HG02852 (cell line): ENCODE data around the gene TBC1D23.
"Not testable (repeated sequence)": the region's sequence is repeated elsewhere in the genome, so short reads cannot be mapped to it uniquely, and the experiment has no call there.

Experiments
- ATAC-seq: cut with Tn5 transposase; IDR thresholded peaks from one replicate; pipeline ENCODE4 v1.9.1; 2021; ENCODE audit warnings: mild to moderate bottlenecking, moderate library complexity; ENCODE audit not compliant: unreplicated experiment

The TBC1D23 gene

GRCh38 chr3:100295089-100295488 lies 34.3 kb downstream of the TBC1D23 start:
- no peak for ATAC-seq

- ATAC-seq, result no peak
Measured at GRCh38 chr3:100297784-100298183, 37.0 kb downstream of the TBC1D23 start.

GRCh38 chr3:100299016-100299415 lies 38.2 kb downstream of the TBC1D23 start:
- no peak for ATAC-seq

DNA sequence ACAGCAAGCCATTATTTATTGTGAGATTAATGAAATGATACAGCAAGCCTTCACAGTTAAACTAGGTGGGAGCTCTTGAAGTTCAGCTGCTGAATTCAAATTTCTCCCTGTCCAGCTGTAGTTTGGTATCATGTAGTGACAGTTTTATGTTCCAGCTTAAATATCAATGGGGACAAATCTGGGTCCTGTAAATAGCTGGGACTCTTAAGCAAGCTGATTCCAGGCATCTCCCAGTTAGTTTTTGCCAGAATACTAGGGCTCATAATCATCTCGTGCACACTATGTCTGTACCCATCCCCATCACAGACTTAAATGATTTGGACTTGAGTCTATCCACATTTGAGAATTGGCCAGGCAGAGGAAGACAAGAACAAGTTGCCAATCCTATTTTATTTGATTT lies 45.9 kb downstream of the TBC1D23 start:
- ATAC-seq, result no peak

GRCh38 chr3:100310355-100310965 lies 49.7 kb downstream of the TBC1D23 start:
- ATAC-seq, result no peak

DNA sequence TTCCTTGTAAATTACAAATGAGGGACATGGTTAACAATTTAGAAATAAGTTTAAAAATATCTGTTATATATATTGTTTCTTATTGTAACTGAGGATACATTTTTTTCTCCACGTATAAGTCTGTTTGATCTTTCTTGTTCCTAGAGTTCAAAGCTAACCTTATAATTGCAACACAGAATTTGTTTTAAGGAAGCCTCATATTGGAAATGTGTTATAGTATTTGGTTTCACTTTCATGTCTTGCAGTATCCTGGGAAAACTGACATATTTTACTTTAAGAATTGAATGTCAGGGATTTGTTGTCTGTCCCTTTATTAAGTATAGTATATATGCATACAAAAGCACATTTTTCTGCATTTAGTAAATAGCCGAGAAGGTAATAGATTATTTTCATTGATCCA lies 50.2 kb downstream of the TBC1D23 start:
- no peak for ATAC-seq

GRCh38 chr3:100316641-100317069 lies 55.9 kb downstream of the TBC1D23 start:
- peak; percentile 72 for ATAC-seq

GRCh38 chr3:100317912-100318311 lies 57.1 kb downstream of the TBC1D23 start:
- no peak for ATAC-seq

- no peak for ATAC-seq
Measured at GRCh38 chr3:100319951-100320350, 59.2 kb downstream of the TBC1D23 start.

DNA sequence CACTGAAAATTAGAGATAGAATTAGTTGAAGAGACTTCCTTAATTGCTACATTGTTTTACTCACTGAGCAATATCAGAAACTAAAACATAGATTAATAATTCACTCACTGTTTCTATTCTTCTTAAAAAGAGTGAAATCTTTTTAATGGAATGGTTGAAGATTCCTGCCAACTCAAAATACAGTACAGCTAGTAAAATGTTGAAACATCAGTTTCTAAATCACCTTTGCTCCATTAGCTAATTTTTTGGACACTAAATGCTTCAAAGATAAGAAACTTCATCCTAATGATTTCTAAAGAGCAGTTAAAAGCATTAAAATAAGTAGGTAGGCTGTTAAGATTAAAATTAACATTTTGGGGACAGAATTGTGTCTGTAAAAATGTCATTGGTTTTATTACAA lies 63.3 kb downstream of the TBC1D23 start:
- ATAC-seq, result no peak

GRCh38 chr3:100325827-100326226 lies 65.0 kb downstream of the TBC1D23 start:
- ATAC-seq, result no peak

GRCh38 chr3:100327377-100327776 lies 66.6 kb downstream of the TBC1D23 start:
- not testable (repeated sequence) for ATAC-seq

DNA sequence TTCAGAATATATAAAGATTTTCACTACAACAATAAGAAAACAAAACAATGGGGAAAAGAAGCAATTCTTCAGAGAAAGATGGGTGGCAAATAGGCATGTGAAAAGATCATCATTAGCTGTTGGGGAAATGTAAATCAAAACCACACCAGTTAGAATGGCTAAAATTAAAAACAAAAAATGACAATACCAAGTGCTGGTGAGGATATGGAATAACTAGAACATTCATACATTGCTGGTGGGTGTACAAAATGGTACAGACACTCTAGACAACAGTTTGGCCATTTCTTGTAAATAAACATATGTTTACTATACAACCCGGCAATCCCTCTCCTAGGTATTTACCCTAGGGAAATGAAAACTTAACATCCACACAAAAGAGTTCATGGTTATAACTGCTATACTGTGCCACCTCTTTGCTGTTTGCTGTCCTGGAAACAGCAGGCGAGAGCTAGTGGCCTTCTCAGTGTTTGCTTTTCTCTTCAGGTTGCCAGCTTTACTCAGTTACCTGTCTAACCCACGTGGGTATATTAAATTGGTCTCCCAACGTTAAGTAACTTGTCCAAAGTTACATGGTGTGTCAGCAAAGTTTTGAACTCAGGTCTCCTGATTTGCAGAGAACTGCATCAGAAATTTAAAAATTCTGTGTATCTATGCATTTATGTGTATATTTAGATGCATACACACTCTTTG lies 69.2 kb downstream of the TBC1D23 start:
- no peak for ATAC-seq

GRCh38 chr3:100330651-100331050 lies 69.9 kb downstream of the TBC1D23 start:
- ATAC-seq, result no peak

DNA sequence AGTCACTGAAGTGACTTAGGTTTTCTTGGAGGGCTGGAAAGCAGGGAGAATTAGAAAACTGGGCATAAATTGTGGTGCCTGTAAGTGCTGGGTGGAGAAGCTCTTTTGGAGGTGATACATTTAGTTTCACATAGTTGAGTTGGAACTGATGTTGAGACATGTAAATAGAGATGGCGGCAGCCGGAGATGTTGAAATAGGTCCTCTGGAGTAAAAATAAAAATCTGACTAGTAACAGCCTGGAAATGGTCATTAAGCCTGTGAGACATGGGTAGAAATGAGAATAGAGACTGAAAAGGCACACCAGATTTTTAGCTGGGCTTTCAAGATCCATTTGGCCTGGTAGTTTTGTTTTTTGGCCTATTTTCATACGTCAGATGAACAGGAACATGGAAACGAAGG lies 70.9 kb downstream of the TBC1D23 start:
- no peak for ATAC-seq

DNA sequence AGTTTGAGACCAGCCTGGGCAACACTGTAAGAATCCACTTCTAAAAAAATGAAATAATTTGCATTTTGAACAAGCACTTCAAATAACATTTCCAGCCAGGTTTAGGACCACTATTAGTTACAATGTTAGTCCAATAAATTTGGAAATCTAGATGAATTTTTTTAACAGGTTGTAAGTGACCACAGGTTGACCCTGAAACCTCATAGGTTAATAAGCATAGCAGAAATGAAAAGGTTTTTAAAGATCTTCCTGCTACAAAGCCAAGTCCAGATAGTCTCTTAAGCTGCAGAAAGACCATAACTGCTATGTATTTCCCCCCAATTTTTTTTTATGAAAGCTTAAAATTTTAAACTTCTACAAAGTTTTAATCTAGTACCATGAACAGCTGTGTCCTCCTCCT lies 72.3 kb downstream of the TBC1D23 start:
- ATAC-seq, result no peak

- ATAC-seq, result no peak
Measured at GRCh38 chr3:100333970-100334487, 73.2 kb downstream of the TBC1D23 start.

DNA sequence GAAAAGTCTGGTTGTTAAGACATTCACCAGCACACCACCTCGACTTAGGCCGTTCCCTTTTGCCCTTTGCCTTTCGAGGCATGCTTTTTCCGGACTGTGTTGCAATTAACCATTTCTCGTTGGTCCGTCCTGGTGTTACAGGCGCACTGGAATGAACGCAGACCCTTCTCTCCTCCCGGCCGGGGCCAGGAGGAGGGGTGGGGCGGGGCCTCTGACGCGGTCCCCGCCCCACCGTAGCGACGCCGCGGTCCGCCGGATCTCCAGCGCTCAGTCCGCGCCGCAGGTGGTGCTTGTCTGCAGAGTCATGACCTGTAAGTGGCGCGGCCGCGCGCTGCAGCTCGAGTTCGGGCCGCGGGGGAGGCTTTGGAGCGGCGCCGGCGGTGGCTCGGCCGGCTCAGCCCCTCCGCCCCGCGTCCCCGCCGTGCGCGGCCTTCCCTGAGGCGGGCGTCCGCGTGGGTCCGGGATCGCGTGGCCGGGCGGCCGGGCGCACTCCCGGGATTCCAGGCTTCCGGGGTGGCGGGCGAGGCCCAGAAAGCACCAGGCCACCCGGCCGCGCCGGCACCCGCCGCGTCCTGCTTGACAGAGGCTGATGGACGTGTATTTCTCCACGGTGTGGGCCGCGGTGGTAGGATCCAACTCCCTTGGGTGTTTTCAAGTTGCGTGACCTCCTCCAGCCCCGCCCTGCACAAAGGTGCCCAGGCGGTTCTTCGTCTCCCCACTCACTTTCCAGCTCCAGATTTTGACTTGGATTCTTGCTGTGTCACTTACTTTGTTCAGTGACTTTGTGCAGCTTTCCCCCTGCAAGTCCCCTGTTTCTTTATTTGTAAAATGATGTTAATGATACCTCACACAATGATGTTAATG lies 73.9 kb downstream of the TBC1D23 start, which contains the start of gene NIT2:
NIT2 (plus strand) TSS at position 270 of the 864 bp plus-strand sequence; CDS start at position 305, 35 bp downstream.
- peak; percentile 95 for ATAC-seq

DNA sequence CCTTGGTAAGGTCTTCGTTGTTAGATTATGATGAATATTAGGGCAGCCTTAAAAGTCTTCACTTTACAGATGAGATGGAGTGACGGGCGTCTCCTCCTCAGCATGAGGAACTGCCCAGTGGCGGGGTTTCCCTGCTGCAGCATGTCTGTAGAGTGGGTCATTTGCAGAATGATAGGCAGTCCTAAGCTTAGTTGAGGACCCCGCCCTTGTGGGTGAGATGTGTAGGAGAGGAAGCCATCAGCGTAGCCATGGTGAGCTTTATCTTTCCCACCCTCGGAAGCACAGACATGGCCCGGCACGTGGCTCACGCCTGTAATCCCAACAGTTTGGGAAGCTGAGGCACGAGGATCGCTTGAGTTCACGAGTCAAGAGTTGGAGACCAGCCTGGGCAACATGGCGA lies 74.6 kb downstream of the TBC1D23 start:
- ATAC-seq, result peak; percentile 45

DNA sequence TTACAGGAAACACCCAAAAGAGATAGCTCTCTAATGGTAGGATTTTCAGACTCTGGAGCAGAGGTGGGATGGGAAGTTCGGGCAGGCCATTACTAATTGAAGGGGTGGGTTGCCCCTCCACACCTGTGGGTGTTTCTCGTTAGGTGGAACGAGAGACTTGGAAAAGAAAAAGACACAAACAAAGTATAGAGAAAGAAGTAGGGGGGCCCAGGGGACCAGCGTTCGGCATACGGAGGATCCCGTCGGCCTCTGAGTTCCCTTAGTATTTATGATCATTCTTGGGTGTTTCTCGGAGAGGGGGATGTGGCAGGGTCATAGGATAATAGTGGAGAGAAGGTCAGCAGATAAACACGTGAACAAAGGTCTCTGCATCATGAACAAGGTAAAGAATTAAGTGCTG lies 75.4 kb downstream of the TBC1D23 start:
- ATAC-seq, result not testable (repeated sequence)

- no peak for ATAC-seq
Measured at GRCh38 chr3:100338911-100339310, 78.1 kb downstream of the TBC1D23 start.
